NT2/D1 (cell line): ENCODE results near the gene CCDC86.
A peak's percentile ranks its signal among the peaks of the same experiment; 100 is the strongest.

ENCODE experiments used
- DNase-seq: peaks from one replicate; pipeline ENCODE4 v3.0.0-alpha.2; 2011; ENCODE audit warnings: low read depth, low spot score
- H3K27me3 ChIP-seq: 2 replicates; pipeline ENCODE4 v1.6.0; 2011; ENCODE audit warnings: mild to moderate bottlenecking; ENCODE audit not compliant: insufficient read length, insufficient read depth
- H3K36me3 ChIP-seq: 2 replicates; pipeline ENCODE4 v1.6.1; 2011; ENCODE audit warnings: mild to moderate bottlenecking, low read length, mixed read lengths; ENCODE audit not compliant: insufficient read depth, insufficient read length
- H3K4me1 ChIP-seq: 2 replicates; pipeline ENCODE4 v1.5.1; 2011; ENCODE audit not compliant: insufficient read depth, insufficient read length
- H3K4me3 ChIP-seq: 2 replicates; pipeline ENCODE4 v1.5.1; 2011; ENCODE audit warnings: low read depth; ENCODE audit not compliant: insufficient read length
- H3K9ac ChIP-seq: 2 replicates; pipeline ENCODE4 v1.6.0; 2011; ENCODE audit warnings: low read depth; ENCODE audit not compliant: insufficient read length
- H3K9me3 ChIP-seq: 2 replicates; pipeline ENCODE4 v1.5.1; 2011; ENCODE audit warnings: mild to moderate bottlenecking, low read length; ENCODE audit not compliant: insufficient read depth
- SUZ12 ChIP-seq: IDR thresholded peaks from 2 replicates; pipeline ENCODE4 v1.6.1; 2011; ENCODE audit not compliant: insufficient read length, insufficient read depth; ENCODE audit errors: extremely low read depth
- YY1 ChIP-seq: IDR thresholded peaks from 2 replicates; pipeline ENCODE4 v1.6.1; 2011; ENCODE audit not compliant: insufficient read length, insufficient read depth
- ZNF274 ChIP-seq: IDR thresholded peaks from 2 replicates; pipeline ENCODE4 v1.6.1; 2011; ENCODE audit warnings: mild to moderate bottlenecking, low read depth, low read length

CCDC86 gene

GRCh38 chr11:60841797-60842667 lies at the start of gene CCDC86:
CCDC86 (plus strand) TSS chr11:60842113; CDS start chr11:60842125, 12 bp downstream.
- DNase-seq = peak; percentile 96
- Histone ChIP-seq H3K4me1 (peaks cover 20% of the 10 kb centered on the region), H3K9ac (peak within 1 kb of the TSS; percentile 97), H3K27me3 (no peaks in the 10 kb centered on the region), H3K9me3 (no peaks in the 10 kb centered on the region), H3K4me3 (peak within 1 kb of the TSS; percentile 96), H3K36me3 (peaks cover 37% of the 10 kb centered on the region)
- TF ChIP-seq ZNF274 = no peak
- peak; percentile 94 for TF ChIP-seq YY1

GRCh38 chr11:60792521-60792920 lies 49.4 kb upstream of the CCDC86 start:
- Histone ChIP-seq H3K4me1 (no peaks in the 10 kb centered on the region), H3K9me3 (peaks cover 34% of the 10 kb centered on the region; the same call in 1 of the 2 replicates), H3K36me3 (no peaks in the 10 kb centered on the region), H3K9ac (no peak overlapping the region), H3K4me3 (no peak overlapping the region), H3K27me3 (no peaks in the 10 kb centered on the region)
- TF ChIP-seq ZNF274 (no peak), SUZ12 (no peak), YY1 (no peak)
- no peak for DNase-seq

GRCh38 chr11:60795291-60795690 lies 46.6 kb upstream of the CCDC86 start:
- no peak for TF ChIP-seq YY1
- TF ChIP-seq SUZ12 = no peak
- no peak for TF ChIP-seq ZNF274
- no peak for DNase-seq
- no peaks in the 10 kb centered on the region for H3K4me1 ChIP-seq
- peaks cover 31% of the 10 kb centered on the region; the same call in 1 of the 2 replicates for H3K9me3 ChIP-seq
- no peaks in the 10 kb centered on the region for H3K27me3 ChIP-seq
- H3K9ac ChIP-seq = no peak overlapping the region
- H3K36me3 ChIP-seq = no peaks in the 10 kb centered on the region
- no peak overlapping the region for H3K4me3 ChIP-seq

GRCh38 chr11:60797846-60798630 lies 43.9 kb upstream of the CCDC86 start:
- DNase-seq = no peak
- Histone ChIP-seq H3K36me3 (no peaks in the 10 kb centered on the region), H3K9me3 (peaks cover 3% of the 10 kb centered on the region; the same call in 1 of the 2 replicates), H3K4me1 (no peaks in the 10 kb centered on the region), H3K4me3 (no peak overlapping the region), H3K27me3 (no peaks in the 10 kb centered on the region), H3K9ac (no peak overlapping the region)
- no peak for TF ChIP-seq SUZ12
- no peak for TF ChIP-seq ZNF274
- no peak for TF ChIP-seq YY1

GRCh38 chr11:60798631-60799030 lies 43.3 kb upstream of the CCDC86 start:
- no peak for DNase-seq
- Histone ChIP-seq H3K27me3 (no peaks in the 10 kb centered on the region), H3K36me3 (no peaks in the 10 kb centered on the region), H3K9ac (no peak overlapping the region), H3K9me3 (no peaks in the 10 kb centered on the region), H3K4me1 (no peaks in the 10 kb centered on the region), H3K4me3 (no peak overlapping the region)
- no peak for TF ChIP-seq ZNF274
- TF ChIP-seq YY1 = no peak
- TF ChIP-seq SUZ12 = no peak

- Histone ChIP-seq H3K27me3 (no peaks in the 10 kb centered on the region), H3K4me1 (no peaks in the 10 kb centered on the region), H3K9me3 (no peaks in the 10 kb centered on the region), H3K36me3 (no peaks in the 10 kb centered on the region), H3K4me3 (no peak overlapping the region), H3K9ac (no peak overlapping the region)
- DNase-seq = no peak
- TF ChIP-seq SUZ12 = no peak
- TF ChIP-seq YY1 = no peak
- TF ChIP-seq ZNF274 = no peak
Observed at GRCh38 chr11:60801194-60801593, 40.7 kb upstream of the CCDC86 start.
